GDM1 (cell line): ENCODE measurements around the gene LYSMD2.

ENCODE experiments used
- DNase-seq: peaks from one replicate; lab custom pipeline; 2025; lab: John Stamatoyannopoulos, UW

Gene LYSMD2

DNA sequence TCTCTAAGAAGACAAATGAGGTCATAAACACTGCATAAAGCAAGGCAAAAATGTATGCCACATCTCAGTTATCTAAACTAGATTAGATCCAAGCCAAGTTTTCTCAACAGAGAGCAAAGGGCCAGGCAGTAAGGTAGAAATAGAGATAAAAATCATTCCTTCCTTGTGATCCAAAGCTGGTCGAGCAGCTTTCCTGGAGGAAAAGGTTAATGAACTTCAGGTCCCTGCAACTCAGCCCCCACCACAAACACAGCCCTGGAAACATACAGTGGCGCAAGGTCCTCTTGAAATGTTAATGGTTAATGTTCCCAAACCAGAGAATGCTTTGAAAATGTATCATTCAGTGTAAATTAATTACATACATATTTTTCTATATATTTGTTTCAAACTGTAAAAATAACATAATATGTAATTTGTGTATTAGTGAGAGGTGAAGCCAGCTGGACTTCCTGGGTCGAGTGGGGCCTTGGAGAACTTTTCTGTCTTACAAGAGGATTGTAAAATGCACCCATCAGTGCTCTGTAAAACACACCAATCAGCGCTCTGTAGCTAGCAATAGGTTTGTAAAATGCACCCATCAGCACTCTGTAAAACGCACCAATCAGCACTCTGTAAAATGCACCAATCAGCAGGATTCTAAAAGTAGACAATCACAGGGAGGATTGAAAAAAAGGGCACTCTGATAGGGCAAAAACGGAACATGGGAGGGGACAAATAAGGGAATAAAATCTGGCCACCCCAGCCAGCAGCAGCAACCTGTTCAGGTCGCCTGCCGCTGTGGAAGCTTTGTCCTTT, 17.1 kb downstream of the LYSMD2 start:
- no peak for DNase-seq

DNA sequence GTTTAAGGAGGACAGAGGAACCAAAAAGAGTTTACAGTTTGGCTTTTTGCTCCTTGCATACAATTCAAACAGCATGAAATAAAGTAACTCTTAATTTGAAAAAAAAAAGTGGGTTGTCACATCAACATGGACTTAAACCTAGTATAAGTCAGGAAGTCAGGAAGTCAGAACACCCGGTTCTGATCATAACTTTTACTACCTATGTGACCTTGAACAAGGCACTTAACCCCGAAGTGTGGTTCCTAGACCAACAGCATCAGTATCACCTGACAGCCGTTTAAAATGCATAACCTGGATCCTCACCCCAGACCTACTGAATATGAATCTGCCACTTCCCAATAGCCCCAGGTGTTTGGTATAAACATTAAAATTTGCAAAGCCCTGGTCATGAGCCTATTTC, 18.7 kb downstream of the LYSMD2 start:
- DNase-seq, result no peak

DNA sequence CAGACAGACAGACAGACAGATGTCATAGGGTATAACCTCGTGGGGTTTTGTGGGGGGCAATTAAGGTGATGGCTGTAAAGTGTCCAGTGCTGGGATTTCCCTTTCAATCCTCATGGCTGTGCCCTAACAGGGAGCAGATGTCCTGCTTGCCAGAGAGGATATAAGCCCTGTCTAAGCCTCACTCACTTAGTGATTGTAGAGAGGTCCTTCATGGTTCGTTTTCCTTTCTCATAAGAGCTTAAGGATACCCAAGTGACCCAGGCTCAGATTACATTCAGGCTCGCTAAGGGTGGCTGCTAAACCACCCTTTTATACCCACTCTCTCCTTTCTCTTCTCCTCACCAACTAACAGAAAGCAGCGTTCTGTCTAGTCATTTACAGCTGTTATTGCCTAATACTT, 19.2 kb downstream of the LYSMD2 start:
- no peak for DNase-seq

DNA sequence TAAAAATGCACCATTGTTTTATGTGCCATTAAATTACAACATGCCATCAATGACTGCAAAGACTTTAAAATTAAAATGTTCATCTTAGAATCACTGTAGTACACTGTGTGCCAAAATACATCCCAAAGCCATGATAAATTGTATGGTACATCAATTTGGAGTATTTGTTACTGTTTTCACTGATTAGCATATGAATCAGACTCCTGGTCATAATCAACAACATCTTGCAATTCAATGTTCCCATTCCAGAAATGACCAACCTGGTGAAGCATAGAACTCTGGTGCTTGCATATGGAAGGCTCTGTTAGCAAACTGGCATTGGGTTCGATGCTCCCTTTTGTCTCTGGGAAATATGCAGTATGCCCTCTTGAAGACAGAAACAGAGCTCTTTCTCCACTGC, 22.5 kb downstream of the LYSMD2 start:
- DNase-seq, result no peak

DNA sequence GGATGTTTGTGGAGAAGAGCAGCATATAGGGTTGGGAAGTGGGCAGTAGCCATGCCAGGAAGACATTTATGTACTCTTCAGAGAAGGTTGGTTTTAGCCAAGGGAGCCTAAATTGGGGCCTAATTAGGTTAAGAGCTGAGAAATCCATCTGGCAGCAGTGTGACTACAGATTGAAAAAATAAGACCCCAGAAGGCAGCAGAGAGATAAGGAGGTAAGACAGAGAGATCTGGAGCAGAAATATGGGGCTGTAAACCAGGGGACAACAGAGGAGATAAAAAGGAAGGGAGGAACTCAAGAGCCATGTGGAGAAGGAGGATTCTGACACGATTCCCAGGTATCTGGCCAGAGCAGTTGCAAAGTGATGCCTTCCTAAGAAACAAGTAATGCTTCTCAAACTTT, 23.3 kb downstream of the LYSMD2 start:
- DNase-seq, result no peak

DNA sequence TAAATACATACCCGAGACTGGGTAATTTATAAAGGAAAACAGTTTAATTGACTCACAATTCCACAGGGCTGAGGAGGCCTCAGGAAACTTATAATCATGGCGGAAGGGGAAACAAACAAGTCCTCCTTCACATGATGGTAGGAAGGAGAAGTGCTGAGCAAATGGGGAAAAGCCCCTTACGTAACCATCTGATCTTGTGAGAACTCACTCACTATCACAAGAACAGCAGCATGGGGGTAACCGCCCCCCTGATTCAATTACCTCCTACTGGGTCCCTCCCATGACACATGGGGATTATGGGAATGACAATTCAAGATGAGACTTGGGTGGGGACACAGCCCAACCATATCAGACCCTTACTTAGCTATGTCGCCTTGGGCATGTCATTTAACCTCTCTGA, 28.4 kb downstream of the LYSMD2 start:
- DNase-seq, result no peak

DNA sequence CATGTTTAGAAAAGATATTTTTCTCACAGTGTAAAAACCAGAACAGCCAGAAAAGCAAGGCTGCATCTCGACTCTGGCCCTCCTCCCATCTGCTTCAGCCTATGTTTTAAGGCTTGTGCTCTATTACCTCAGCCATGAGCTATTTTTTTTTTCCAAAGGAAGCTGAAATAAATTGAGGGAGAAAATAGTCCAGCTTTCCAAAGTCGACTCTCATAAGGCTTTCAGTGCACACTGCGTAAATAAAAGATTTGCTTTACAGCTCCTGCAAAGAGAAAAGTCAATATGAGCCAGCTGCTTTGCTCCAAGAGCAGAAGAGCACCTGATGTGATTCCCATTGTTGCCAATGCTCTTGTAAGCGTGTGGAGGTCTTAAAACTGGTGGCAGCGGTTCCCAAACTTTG, 29.4 kb downstream of the LYSMD2 start:
- no peak for DNase-seq

DNA sequence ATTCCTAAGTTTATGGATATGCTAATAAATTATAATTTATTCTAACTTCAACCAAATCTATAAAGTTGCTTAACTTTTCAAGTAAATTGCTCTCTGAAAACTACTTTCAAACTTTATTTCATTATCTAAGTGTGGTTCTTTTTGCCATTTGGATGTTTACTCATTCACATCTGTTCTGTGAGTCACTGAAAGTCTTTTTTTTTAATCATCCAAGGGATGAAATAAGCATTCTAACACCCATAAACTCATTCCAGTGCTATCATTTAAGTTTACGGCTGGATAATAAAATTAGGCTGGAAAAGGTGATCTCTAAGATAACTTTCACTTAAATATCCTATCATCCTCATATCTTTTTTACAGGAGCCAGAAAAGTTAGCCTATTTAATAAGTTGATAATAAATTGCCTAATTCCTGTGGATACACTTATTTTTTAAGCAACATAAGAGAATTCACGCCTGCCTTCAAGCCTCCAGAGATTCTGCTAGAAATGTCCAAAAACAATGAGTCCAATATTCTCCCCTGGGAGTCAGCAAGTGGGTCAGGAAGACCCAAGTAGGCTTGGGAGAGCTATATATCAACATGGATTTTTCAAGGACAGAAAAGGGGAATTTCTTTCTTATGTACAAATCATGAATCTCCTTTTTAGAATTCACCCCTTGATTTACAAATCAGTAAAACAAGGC, 30.4 kb downstream of the LYSMD2 start:
- DNase-seq, result no peak

DNA sequence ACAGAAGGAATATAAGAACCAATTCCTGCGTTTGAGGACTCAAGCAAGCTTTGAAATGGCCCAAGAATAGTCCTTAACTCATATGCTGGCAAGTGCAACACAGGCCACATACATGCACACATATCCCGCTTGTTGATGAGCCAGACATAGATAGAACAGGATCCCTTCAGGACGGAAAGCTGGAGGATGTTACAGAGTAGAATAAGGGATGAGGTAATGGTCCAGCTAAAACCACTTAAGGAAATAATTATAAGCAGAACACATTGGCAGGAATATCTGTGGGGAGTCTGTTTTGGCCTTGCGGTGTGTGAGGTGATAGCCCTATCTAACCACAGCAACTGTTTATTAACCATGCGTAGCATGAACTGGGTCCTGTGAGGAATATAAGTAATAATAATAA, 31.2 kb downstream of the LYSMD2 start:
- DNase-seq, result no peak

DNA sequence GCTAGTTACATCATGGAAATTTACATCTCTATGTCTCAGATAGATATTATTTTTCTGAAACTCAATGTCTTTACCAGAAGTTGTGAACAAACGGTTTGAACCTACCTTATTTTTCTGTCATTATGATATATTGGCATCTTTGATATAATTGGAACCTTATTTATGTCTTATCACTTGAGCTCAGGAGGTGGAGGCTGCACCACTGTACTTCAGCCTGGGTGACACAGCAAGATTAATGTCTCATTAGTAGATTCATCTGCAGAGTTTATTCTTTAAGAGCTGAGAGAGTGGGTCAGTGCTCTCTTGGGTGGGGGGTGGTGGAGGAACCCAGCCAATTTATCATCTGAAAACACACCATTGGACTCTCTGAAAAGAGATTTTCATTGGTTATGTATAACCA, 34.7 kb downstream of the LYSMD2 start:
- DNase-seq, result no peak

DNA sequence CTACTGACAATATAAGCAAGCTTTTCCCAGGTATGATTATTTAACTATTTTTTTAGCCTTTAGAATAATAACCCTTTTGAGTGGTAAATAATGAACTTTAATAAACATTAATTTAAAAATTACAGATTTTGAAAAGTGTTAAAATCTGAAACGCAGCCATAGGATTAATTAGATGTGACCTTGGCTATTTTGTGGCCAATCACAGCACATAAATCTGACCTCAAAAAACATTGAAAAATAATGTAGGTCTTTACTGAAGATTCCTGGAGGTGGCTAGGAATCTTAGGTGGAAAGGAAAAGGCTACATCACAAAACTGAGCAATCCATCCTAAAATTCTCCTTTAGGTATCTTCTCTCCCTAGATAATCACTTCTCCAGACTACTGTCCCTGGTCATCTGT, 38.1 kb downstream of the LYSMD2 start:
- no peak for DNase-seq

DNA sequence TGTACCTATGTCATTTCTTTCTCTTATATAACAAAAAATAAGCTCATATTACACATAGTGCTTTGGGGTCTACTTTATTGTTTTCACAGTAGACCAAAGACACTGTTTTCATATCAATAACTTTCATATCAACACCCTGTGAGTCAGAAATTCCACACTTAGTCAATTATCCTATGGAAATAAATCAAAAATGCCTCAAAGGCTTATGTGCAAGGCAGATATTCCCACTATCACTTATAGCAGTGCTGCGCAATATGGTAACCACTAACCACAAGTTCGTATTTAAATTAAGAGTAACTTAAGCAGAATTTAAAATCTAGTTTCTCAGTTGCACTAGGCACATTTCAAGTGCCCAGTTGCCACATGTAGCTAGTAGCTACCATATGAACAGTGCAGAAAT, 40.3 kb downstream of the LYSMD2 start:
- no peak for DNase-seq

DNA sequence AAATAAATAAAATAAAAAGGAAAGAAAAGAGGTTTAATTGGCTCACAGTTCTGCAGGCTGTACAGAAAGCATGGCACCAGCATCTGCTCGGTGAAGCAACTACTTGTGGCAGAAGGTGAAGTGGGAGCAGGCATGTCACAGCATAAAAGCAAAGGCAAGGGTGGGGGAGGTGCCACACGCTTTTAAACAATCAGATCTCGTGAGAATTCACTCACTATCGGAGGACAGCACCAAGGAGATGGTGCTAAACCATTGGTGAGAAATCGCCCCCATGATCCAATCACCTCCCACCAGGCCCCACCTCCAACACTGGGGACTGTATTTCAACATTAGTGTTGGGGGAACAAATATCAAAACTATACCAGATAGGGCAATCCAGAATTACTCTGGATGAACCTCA, 40.9 kb downstream of the LYSMD2 start:
- DNase-seq, result no peak

DNA sequence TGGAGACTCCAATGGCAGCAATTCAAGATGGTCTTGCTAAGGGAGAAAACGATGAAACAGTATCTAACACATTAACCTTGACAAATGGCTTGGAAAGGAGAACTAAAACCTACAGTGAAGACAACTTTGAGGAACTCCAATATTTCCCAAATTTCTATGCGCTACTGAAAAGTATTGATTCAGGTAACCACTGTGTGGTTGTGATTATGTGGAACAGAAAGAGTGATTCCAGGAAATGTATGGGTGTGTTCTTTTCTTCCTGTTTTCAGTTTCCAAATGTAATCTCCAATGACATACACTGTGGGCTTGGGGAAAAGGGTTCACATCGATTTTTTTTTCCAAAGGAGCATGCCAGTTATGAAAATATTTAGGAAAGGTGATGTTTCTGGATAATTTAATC, 45.3 kb downstream of the LYSMD2 start:
- no peak for DNase-seq

DNA sequence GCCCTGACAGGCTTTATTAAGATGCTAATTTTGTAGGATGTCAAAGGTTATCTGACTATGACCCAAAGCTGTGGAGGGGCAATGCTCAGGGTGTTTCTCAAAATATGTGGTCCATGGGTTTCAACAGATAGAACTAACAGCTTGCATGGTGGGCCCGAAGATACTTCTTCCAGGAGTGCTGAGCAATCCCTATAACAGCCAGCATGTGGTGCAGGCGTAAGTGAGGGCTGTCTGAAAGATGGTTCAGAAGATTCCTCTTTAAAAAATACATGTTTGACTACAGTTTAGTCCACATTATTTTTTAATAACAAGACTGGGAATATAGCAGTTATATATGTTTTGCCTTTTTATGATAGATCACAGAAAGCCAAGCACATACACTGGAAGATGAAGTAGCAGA, 48.6 kb downstream of the LYSMD2 start:
- no peak for DNase-seq

DNA sequence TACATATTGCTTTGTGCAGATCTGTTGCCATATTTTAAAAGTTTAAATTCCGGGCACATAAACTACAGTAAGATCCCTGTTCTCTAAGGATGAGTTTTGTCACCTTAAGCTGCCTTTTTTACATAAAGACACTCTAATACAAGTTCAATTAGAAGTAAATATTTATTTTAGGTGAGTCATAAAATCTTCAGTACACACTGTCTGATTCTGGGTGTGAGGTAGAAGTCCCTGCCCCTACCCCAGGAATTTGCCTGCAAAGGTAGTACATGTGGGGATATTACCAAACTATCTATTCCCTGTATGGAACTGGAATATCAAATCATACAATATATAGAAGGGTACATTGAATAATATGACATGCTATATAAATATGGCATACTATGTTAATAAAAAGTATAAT, 49.9 kb downstream of the LYSMD2 start:
- DNase-seq, result no peak

DNA sequence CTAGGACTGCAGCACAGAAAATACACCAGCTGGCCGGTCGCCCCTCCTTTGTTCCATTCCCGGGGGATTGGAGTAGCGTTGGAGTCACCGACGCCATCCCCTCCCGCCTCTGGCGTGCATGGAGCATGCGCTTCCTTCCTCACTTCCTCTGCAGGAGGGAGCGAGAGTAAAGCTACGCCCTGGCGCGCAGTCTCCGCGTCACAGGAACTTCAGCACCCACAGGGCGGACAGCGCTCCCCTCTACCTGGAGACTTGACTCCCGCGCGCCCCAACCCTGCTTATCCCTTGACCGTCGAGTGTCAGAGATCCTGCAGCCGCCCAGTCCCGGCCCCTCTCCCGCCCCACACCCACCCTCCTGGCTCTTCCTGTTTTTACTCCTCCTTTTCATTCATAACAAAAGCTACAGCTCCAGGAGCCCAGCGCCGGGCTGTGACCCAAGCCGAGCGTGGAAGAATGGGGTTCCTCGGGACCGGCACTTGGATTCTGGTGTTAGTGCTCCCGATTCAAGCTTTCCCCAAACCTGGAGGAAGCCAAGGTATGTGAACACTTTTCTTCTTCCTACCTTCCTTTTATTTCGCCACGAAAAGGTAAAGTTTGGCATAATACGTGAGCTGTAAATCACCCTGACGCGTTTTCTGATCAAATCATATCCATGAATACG, 56.0 kb downstream of the LYSMD2 start, which contains the start of gene SCG3:
SCG3 (plus strand) TSS at position 201 of the 661 bp plus-strand sequence; CDS start at position 454, 253 bp downstream.
- DNase-seq, result peak; percentile 64

DNA sequence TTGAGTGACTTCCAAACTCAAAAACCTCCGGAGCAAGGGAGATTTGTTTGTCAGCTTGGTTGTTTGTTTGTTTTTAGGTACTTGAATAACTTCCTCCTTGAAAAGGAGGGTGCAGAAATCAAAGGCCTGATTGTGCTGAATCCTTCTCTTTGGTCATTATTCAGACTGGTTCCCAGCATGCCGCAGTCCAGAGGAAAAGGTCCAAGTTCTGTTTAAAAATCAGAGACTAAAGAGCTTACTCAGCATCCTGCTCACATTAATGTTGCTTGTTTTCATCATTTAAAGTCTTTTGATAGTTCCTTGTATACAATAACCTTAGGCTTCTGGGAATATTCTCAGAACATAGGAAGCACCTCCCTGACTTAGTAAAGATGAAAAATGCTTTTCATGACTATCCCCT, 57.1 kb downstream of the LYSMD2 start:
- DNase-seq, result no peak

DNA sequence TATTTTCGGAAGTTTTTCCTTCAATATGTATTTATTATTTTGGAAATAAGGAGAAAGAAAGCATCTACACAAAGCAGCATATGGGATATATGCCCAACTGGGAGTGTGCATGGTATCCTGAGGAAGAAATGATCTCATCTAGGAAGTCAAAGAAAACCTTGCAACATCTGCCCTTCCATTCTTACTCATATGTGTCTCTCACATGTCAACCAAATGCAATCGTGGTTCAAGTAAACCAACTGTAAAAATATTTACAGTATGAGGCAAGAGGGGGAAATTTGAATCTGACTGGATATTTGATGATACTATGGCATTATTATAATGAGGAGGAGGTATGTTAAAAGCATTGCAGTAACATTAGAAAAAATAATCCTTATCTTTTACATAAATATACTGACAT, 59.4 kb downstream of the LYSMD2 start:
- DNase-seq, result no peak

DNA sequence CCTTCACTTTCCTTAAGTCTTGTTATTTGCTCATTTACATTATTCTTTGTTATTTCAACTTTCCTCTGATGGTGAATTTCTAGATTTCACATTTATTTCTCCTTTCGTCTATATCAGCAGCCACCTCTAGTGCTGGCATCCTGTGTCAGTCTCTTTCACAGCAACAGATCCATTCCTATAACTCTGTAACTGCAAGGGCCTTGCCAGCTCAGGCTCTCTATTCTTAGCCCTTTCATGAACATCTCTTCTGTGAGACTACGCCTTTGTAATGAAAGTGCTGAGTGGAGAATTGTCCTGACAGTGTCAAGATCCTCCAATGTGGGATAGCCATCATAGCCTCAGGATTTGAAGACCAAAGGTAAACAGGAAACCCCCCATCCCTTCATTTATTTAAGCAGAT, 60.0 kb downstream of the LYSMD2 start:
- no peak for DNase-seq

DNA sequence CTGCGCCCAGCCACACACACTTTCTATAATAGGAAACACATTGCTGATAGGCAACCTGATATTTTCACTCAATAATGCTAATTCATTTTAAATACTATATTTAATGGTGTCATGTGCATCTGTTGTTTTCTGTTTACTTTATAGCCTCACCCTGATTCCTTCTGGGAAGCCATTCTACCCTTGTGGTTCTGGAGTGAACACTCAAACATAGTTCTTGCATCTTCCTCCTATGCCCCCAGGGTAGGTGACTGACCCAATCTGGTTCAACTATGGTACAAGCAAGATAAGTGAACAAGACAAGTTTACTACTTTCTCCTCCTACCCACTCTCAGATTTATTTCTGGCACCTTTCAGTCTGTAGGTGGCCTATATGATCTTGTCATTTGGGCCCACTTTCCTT, 60.4 kb downstream of the LYSMD2 start:
- DNase-seq, result no peak

DNA sequence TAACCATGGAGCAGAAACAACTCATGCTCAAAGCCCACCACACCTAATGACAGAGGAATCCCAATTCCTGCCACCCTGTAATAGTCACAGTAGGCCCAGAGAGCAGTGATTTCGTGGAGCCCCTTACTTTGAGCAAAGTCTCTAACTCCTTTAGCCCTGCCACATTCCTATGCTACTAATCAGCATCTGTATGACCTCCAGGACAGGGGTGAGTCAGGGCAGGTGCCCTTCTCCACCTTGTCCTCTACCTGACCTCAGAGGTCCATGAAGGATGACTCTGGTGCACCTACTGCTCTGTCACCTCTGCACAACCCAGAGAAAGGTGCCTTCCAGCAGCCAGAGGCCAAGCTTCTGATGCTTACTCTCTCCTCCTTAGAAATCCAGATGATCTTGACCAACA, 62.2 kb downstream of the LYSMD2 start:
- DNase-seq, result no peak
